GM04504 (cell line): Measurements from ENCODE around the gene AUH.
"Not testable (repeated sequence)": the region's sequence is repeated elsewhere in the genome, so short reads cannot be mapped to it uniquely, and the experiment has no call there.

Source experiments
- DNase-seq: peaks from one replicate; pipeline ENCODE4 v3.0.0-alpha.2; 2012; ENCODE audit warnings: low read depth

AUH gene

GRCh38 chr9:91378695-91379127 lies 17.0 kb upstream of the AUH start:
- peak; percentile 32 for DNase-seq

GRCh38 chr9:91378054-91378453 lies 16.3 kb upstream of the AUH start:
- DNase-seq = not testable (repeated sequence)

- no peak for DNase-seq
Measured at GRCh38 chr9:91376239-91376638, 14.5 kb upstream of the AUH start.

- DNase-seq = peak; percentile 66
Measured at GRCh38 chr9:91374939-91375338, 13.2 kb upstream of the AUH start.

GRCh38 chr9:91371894-91372293 lies 10.2 kb upstream of the AUH start:
- no peak for DNase-seq

- DNase-seq = not testable (repeated sequence)
Measured at GRCh38 chr9:91370006-91370405, 8.3 kb upstream of the AUH start.

- DNase-seq = no peak
Measured at GRCh38 chr9:91364702-91365101, 3.0 kb upstream of the AUH start.

GRCh38 chr9:91364005-91364404 lies 2.3 kb upstream of the AUH start:
- DNase-seq = no peak

GRCh38 chr9:91362051-91362611 lies 413 bp upstream of the AUH start:
- DNase-seq = no peak

- no peak for DNase-seq
Measured at GRCh38 chr9:91360551-91361290, 997 bp downstream of the AUH start.

GRCh38 chr9:91359734-91360470 lies 1.8 kb downstream of the AUH start:
- DNase-seq = no peak

- DNase-seq = no peak
Measured at GRCh38 chr9:91359083-91359482, 2.6 kb downstream of the AUH start.

- DNase-seq = no peak
Measured at GRCh38 chr9:91354881-91355280, 6.8 kb downstream of the AUH start.

GRCh38 chr9:91349115-91349555 lies 12.6 kb downstream of the AUH start:
- DNase-seq = no peak

- DNase-seq = no peak
Measured at GRCh38 chr9:91348191-91348807, 13.4 kb downstream of the AUH start.

GRCh38 chr9:91347377-91347776 lies 14.3 kb downstream of the AUH start:
- DNase-seq = no peak

- no peak for DNase-seq
Measured at GRCh38 chr9:91346644-91347043, 15.1 kb downstream of the AUH start.

GRCh38 chr9:91345978-91346377 lies 15.7 kb downstream of the AUH start:
- DNase-seq = no peak

GRCh38 chr9:91342575-91342974 lies 19.1 kb downstream of the AUH start:
- DNase-seq = no peak

- no peak for DNase-seq
Measured at GRCh38 chr9:91341749-91342148, 20.0 kb downstream of the AUH start.

GRCh38 chr9:91341258-91341746 lies 20.4 kb downstream of the AUH start:
- DNase-seq = no peak

- DNase-seq = no peak
Measured at GRCh38 chr9:91340395-91340967, 21.2 kb downstream of the AUH start.
